Uterus (tissue), 4 donors: ENCODE measurements around the gene TTC12. TPM values are rescaled to one million over a fixed set of nuclear protein-coding genes. Genes with fewer than 3 reads are reported as not detected.

Experiments
- DNase-seq, 2 donors: peaks; one replicate each; pipeline ENCODE4 v3.0.0-alpha.2; 2019 to 2020
- H3K27ac ChIP-seq, 2 donors: fragments of 200-600 bp; sonication (generic); 1 replicate in 1 of 2; 2 replicates in 1 of 2; pipeline ENCODE4 v1.5.1; 2016 to 2018
- H3K27me3 ChIP-seq, 2 donors: fragments of 200-600 bp; sonication (generic); one replicate each; pipeline ENCODE4 v1.5.1; 2018 to 2019; ENCODE audit warnings: control low read depth in 1 of 2
- H3K36me3 ChIP-seq, 2 donors: fragments of 200-600 bp; sonication (generic); one replicate each; pipeline ENCODE4 v1.5.1; 2019; ENCODE audit warnings: control low read depth in 1 of 2
- H3K4me1 ChIP-seq, 2 donors: fragments of 200-600 bp; sonication (generic); one replicate each; pipeline ENCODE4 v1.5.1; 2018 to 2019; ENCODE audit warnings: control low read depth in 1 of 2
- H3K4me3 ChIP-seq, 2 donors: fragments of 200-600 bp; sonication (generic); 1 replicate in 1 of 2; 2 replicates in 1 of 2; pipeline ENCODE4 v1.5.1; 2018 to 2019; ENCODE audit warnings: mild to moderate bottlenecking in 1 of 2
- H3K9me3 ChIP-seq, 2 donors: fragments of 200-600 bp; sonication (generic); one replicate each; pipeline ENCODE4 v1.5.1; 2019; ENCODE audit warnings: control low read depth in 1 of 2
- CTCF ChIP-seq, 4 experiments: fragments of 200-600 bp in 2 of 4; fragments of 450-650 bp in 2 of 4; sonication (generic) in 2 of 4; IDR thresholded peaks; one replicate each; pipeline ENCODE4 v1.5.1; 2016 to 2019; ENCODE audit warnings: antibody characterized with exemption in 4 of 4, mild to moderate bottlenecking in 2 of 4, moderate library complexity in 1 of 4
- POLR2A ChIP-seq, 2 donors: fragments of 450-650 bp; IDR thresholded peaks; one replicate each; pipeline ENCODE4 v1.6.1; 2016; ENCODE audit warnings: antibody characterized with exemption in 2 of 2, mild to moderate bottlenecking in 1 of 2, moderate library complexity in 1 of 2
- intact Hi-C: fragments of 100-400 bp; cut with DNase I; formaldehyde crosslinking; loops from one replicate; pipeline ENCODE4 v1.15.1; 2023; ENCODE audit warnings: low total_unique reads
- total RNA-seq, 4 donors: library from RNA; depleted of rRNA in 3 of 4; stranded (reverse); fragments of >200 nt in 3 of 4; gene quantifications; one replicate each; pipeline versions ENCODE4 v1.1.0 to v1.2.4, GENCODE V29; 2014 to 2023
- donor health status: DM: yes; HTN: yes; CAD: no.

Gene TTC12
- total RNA-seq, 4 donors from 2014 or later: 2.4 to 27.5 (median 17.1) TPM

GRCh38 chr11:113387605-113388211 is 73.3 kb downstream of the TTC12 start, which contains the start of gene ANKK1:
ANKK1 (plus strand) TSS chr11:113387779; CDS start chr11:113387885, 106 bp downstream.
- Histone ChIP-seq H3K27ac (no peak within 1 kb of the TSS), H3K27me3 (peaks cover 0 to 5% of the 10 kb centered on the region in 2 donors), H3K4me1 (no peaks in the 10 kb centered on the region), H3K36me3 (no peaks in the 10 kb centered on the region), H3K4me3 (no peak within 1 kb of the TSS), H3K9me3 (no peaks in the 10 kb centered on the region)
- intact Hi-C loops: no loop called here
- TF ChIP-seq CTCF (IDR thresholded peaks at IDR 0.05): peak in 1 of 4 experiments; percentile 15
- TF ChIP-seq POLR2A (IDR thresholded peaks at IDR 0.05): no peak
- DNase-seq: no peak

DNA sequence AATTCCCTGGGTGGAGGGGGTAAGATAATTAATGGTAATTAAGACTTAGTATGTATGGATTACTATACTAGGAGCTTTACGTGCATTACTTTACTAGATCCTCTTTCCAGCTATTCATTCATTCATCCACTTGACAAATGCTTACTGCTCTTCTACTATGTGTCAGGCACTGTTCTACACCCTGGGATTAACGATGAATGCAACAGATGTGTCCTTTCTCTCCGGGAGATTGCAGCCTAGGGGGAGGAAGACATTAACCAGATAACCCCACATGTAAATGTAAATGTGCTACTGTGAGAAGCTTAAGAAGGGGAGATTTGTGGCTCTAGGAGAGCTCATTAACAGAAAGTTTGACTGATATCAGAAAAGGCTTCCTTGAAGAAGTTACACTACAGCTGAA is 74.9 kb downstream of the TTC12 start:
- H3K4me1 ChIP-seq: no peaks in the 10 kb centered on the region
- peaks cover 0 to 5% of the 10 kb centered on the region in 2 donors for H3K27me3 ChIP-seq
- no peaks in the 10 kb centered on the region for H3K9me3 ChIP-seq
- no peaks in the 10 kb centered on the region for H3K36me3 ChIP-seq
- H3K4me3 ChIP-seq: no peak overlapping the region
- no peak overlapping the region for H3K27ac ChIP-seq
- no peak for TF ChIP-seq POLR2A (IDR thresholded peaks at IDR 0.05)
- TF ChIP-seq CTCF (IDR thresholded peaks at IDR 0.05): no peak
- DNase-seq: no peak
- intact Hi-C loops: no loop called here

DNA sequence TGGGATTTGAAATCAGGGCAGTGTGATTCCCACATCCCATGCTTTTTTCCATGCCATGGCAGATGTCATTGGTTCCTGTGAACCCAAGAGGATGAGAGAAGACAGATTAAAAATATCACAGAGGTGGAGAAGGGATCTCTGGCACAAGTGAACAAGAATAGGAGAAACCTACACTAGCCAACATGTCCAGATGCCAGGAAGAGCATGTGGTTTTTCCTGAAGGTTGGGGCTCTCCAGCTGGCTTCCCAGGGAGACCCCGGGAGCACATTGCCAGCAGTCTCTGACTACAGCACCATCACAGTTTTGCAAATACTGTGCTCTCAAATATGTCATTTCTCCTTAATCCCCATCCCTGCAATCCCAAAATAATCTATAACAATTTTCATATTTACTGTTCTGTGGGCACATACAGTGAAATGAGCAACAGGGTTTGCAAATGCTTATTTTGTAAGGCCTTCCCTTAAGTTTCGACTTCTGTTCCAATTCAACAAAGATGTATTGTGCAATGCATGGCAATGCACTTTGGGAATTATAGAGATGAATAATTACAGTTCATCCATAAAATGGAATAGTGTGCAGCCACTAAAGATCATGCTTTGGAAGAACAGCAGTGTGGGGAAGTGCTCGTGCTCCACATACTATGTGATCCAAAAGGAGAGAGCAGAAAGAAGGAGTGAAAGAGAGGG is 78.0 kb downstream of the TTC12 start:
- no peak for DNase-seq
- no peak overlapping the region for H3K4me3 ChIP-seq
- no peaks in the 10 kb centered on the region for H3K36me3 ChIP-seq
- no peaks in the 10 kb centered on the region for H3K9me3 ChIP-seq
- no peak for TF ChIP-seq CTCF (IDR thresholded peaks at IDR 0.05)
- no peak for TF ChIP-seq POLR2A (IDR thresholded peaks at IDR 0.05)
- H3K27ac ChIP-seq: no peak overlapping the region
- intact Hi-C loops: no loop called here
- no peaks in the 10 kb centered on the region for H3K4me1 ChIP-seq
- peaks cover 0 to 5% of the 10 kb centered on the region in 2 donors for H3K27me3 ChIP-seq

DNA sequence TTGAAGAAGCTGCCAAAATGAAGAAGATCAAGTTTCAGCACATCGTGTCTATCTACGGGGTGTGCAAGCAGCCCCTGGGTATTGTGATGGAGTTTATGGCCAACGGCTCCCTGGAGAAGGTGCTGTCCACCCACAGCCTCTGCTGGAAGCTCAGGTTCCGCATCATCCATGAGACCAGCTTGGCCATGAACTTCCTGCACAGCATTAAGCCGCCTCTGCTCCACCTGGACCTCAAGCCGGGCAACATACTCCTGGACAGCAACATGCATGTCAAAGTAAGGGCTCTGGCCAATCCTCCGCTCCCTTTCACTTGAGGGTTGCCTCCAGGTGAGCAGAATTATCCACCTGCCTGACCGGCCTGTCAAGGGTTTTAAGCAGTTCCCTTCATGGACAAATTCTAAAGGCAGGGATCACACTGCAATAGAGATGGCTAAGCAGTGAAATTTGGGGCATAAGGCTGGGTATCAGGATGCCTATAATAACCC is 79.2 kb downstream of the TTC12 start:
- H3K36me3 ChIP-seq: no peaks in the 10 kb centered on the region
- no peak overlapping the region for H3K27ac ChIP-seq
- DNase-seq: no peak
- no peaks in the 10 kb centered on the region for H3K4me1 ChIP-seq
- no peak overlapping the region for H3K4me3 ChIP-seq
- TF ChIP-seq CTCF (IDR thresholded peaks at IDR 0.05) (no peak), POLR2A (IDR thresholded peaks at IDR 0.05) (no peak)
- intact Hi-C loops: no loop called here
- no peaks in the 10 kb centered on the region for H3K9me3 ChIP-seq
- no peaks in the 10 kb centered on the region for H3K27me3 ChIP-seq

DNA sequence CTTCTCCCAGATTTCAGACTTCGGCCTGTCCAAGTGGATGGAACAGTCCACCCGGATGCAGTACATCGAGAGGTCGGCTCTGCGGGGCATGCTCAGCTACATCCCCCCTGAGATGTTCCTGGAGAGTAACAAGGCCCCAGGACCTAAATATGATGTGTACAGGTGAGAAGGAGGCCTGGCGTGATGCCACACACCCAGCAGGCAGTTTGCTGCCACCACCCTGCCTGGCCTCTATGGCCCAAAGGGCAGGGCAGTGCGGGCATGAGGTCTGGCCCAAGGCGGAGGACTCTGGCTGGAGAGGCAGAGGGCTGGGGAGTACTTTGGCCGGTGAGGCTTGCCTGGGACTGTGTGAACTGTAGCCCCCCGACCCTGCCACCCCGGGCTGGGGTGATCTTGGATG is 80.5 kb downstream of the TTC12 start:
- intact Hi-C loops: no loop called here
- no peak for TF ChIP-seq CTCF (IDR thresholded peaks at IDR 0.05)
- TF ChIP-seq POLR2A (IDR thresholded peaks at IDR 0.05): no peak
- H3K4me1 ChIP-seq: no peaks in the 10 kb centered on the region
- no peaks in the 10 kb centered on the region for H3K9me3 ChIP-seq
- no peaks in the 10 kb centered on the region for H3K36me3 ChIP-seq
- H3K27me3 ChIP-seq: no peaks in the 10 kb centered on the region
- H3K27ac ChIP-seq: no peak overlapping the region
- no peak overlapping the region for H3K4me3 ChIP-seq
- DNase-seq: no peak
